Measurements from ENCODE around the gene NYAP2. TPM values are rescaled to one million over a fixed set of nuclear protein-coding genes. Genes with fewer than 3 reads are reported as not detected.

NYAP2 gene
- total and polyA plus RNA-seq, 10 of the 15 experiments (the other 5 are each of a cell fraction or from before 2014, with no cell fraction given), result 0.03 TPM; not detected in 9

DNA sequence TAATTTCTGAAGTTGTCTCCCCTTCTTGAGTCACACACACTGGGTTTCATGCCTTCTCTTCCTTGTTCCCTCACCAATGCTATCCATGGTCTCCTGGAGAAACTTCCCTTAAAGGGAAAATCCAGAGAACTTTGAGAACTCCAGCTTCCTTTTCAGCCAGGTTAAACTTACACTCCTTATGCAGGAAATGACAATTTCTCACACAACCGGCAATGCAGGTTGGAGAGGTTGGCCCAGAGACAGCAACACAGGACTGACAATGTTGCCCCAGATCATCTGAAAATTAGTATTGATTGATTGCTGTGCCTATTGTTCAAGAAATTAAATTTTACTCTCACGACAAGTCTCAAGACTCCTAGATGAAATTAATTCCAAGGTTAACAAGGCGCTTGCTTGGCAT is 292.2 kb downstream of the NYAP2 start (continued):
- TF ChIP-seq TARDBP (IDR thresholded peaks at IDR 0.05; ENCODE audit: borderline replicate concordance) (no peak), EGR1 (IDR thresholded peaks at IDR 0.05; ENCODE audit: borderline replicate concordance in 1 of 2, low read depth in 2 of 2, low read length in 2 of 2) (no peak), BMI1 (IDR thresholded peaks at IDR 0.05; ENCODE audit: borderline replicate concordance) (no peak), TAF1 (IDR thresholded peaks at IDR 0.05; ENCODE audit: borderline replicate concordance, low read depth, low read length) (no peak), TCF3 (IDR thresholded peaks at IDR 0.05; ENCODE audit: borderline replicate concordance, insufficient read depth, low read depth, low read length) (no peak)
- TF ChIP-seq, protein P1, sequence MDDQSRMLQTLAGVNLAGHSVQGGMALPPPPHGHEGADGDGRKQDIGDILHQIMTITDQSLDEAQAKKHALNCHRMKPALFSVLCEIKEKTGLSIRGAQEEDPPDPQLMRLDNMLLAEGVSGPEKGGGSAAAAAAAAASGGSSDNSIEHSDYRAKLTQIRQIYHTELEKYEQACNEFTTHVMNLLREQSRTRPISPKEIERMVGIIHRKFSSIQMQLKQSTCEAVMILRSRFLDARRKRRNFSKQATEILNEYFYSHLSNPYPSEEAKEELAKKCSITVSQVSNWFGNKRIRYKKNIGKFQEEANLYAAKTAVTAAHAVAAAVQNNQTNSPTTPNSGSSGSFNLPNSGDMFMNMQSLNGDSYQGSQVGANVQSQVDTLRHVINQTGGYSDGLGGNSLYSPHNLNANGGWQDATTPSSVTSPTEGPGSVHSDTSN (IDR thresholded peaks at IDR 0.05; ENCODE audit: insufficient replicate concordance, low read depth, low read length), result no peak

DNA sequence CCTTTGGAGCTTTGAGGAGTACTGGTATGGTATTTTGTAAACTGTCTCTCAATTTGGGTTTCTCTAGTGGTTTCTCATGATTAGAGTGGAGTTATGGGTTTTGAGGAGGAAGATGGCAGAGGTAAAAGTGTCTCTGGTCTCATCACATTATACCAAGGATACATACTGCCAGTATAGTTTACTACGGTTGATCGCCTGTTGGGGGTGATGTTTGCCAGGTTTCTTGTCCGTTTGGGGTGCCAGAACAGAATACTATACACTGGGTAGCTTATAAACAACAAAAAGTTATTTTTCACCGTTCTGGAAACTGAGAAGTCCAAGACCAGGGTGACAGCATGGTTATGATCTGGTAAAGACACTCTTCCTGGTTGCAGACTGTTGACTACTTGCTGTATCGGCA is 293.7 kb downstream of the NYAP2 start:
- no peak for TF ChIP-seq RFX5 (IDR thresholded peaks at IDR 0.05; ENCODE audit: low read depth, low read length)
- no peak for TF ChIP-seq TARDBP (IDR thresholded peaks at IDR 0.05; ENCODE audit: borderline replicate concordance)
- TF ChIP-seq SMC3 (IDR thresholded peaks at IDR 0.05; ENCODE audit: borderline replicate concordance, low read length), result no peak
- no peak for TF ChIP-seq KLF5 (IDR thresholded peaks at IDR 0.05; ENCODE audit: partially characterized antibody)
- no peak for TF ChIP-seq ZNF207 (IDR thresholded peaks at IDR 0.05; ENCODE audit: borderline replicate concordance)
- TF ChIP-seq JUND (IDR thresholded peaks at IDR 0.05; ENCODE audit: low read depth, low read length), result no peak
- TF ChIP-seq, protein P2, sequence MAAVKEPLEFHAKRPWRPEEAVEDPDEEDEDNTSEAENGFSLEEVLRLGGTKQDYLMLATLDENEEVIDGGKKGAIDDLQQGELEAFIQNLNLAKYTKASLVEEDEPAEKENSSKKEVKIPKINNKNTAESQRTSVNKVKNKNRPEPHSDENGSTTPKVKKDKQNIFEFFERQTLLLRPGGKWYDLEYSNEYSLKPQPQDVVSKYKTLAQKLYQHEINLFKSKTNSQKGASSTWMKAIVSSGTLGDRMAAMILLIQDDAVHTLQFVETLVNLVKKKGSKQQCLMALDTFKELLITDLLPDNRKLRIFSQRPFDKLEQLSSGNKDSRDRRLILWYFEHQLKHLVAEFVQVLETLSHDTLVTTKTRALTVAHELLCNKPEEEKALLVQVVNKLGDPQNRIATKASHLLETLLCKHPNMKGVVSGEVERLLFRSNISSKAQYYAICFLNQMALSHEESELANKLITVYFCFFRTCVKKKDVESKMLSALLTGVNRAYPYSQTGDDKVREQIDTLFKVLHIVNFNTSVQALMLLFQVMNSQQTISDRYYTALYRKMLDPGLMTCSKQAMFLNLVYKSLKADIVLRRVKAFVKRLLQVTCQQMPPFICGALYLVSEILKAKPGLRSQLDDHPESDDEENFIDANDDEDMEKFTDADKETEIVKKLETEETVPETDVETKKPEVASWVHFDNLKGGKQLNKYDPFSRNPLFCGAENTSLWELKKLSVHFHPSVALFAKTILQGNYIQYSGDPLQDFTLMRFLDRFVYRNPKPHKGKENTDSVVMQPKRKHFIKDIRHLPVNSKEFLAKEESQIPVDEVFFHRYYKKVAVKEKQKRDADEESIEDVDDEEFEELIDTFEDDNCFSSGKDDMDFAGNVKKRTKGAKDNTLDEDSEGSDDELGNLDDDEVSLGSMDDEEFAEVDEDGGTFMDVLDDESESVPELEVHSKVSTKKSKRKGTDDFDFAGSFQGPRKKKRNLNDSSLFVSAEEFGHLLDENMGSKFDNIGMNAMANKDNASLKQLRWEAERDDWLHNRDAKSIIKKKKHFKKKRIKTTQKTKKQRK (IDR thresholded peaks at IDR 0.05; ENCODE audit: low read depth, low read length), result no peak
- TF ChIP-seq CREM (IDR thresholded peaks at IDR 0.05; ENCODE audit: low read depth), result no peak
- TF ChIP-seq, protein P3, sequence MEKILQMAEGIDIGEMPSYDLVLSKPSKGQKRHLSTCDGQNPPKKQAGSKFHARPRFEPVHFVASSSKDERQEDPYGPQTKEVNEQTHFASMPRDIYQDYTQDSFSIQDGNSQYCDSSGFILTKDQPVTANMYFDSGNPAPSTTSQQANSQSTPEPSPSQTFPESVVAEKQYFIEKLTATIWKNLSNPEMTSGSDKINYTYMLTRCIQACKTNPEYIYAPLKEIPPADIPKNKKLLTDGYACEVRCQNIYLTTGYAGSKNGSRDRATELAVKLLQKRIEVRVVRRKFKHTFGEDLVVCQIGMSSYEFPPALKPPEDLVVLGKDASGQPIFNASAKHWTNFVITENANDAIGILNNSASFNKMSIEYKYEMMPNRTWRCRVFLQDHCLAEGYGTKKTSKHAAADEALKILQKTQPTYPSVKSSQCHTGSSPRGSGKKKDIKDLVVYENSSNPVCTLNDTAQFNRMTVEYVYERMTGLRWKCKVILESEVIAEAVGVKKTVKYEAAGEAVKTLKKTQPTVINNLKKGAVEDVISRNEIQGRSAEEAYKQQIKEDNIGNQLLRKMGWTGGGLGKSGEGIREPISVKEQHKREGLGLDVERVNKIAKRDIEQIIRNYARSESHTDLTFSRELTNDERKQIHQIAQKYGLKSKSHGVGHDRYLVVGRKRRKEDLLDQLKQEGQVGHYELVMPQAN (conservative IDR thresholded peaks at IDR 0.05), result no peak
- TF ChIP-seq BRCA1 (IDR thresholded peaks at IDR 0.05; ENCODE audit: low read depth, low read length), result no peak
- TF ChIP-seq, protein P4, sequence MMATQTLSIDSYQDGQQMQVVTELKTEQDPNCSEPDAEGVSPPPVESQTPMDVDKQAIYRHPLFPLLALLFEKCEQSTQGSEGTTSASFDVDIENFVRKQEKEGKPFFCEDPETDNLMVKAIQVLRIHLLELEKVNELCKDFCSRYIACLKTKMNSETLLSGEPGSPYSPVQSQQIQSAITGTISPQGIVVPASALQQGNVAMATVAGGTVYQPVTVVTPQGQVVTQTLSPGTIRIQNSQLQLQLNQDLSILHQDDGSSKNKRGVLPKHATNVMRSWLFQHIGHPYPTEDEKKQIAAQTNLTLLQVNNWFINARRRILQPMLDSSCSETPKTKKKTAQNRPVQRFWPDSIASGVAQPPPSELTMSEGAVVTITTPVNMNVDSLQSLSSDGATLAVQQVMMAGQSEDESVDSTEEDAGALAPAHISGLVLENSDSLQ (IDR thresholded peaks at IDR 0.05), result no peak
- ATAC-seq, result no peak
- SMC1A ChIA-PET (ENCODE audit: uncharacterized antibody, unreplicated experiment), result interaction anchor here (0.7 kb wide), 2 partner anchors 33 to 264 kb away, joined by 3 read pairs; no protein-coding TSS in a partner anchor
- no peak overlapping the region for H3K27ac ChIP-seq (ENCODE audit: control insufficient read depth, insufficient read depth)
- CTCF ChIA-PET, result interaction anchor here (0.5 kb wide), 1 partner anchor 103 kb away, joined by 3 read pairs; no protein-coding TSS in a partner anchor
- H3K4me2 ChIP-seq (ENCODE audit: control insufficient read depth, insufficient read depth), result no peak overlapping the region
- H3K4me1 ChIP-seq (ENCODE audit: control insufficient read depth, insufficient read depth, low read length), result no peaks in the 10 kb centered on the region
- BruUV-seq (replicated peaks), result no TSS peak
- intact Hi-C loops (cut with micrococcal nuclease; ENCODE audit: unreplicated experiment), result no loop called here
- DNase-seq (ENCODE audit: low read depth, low spot score), result no peak
- RAD21 ChIA-PET (ENCODE audit: unreplicated experiment), result no interaction called here
- FAIRE-seq, result no peak
- H2AFZ ChIP-seq (ENCODE audit: control insufficient read depth, low read depth, low read length), result no peak overlapping the region
- no peaks in the 10 kb centered on the region for H3K36me3 ChIP-seq (ENCODE audit: control insufficient read depth in 2 of 2, insufficient read depth in 2 of 2, low read length in 1 of 2)
- H3K27me3 ChIP-seq (replicated peaks in 1 of 2; ENCODE audit: control insufficient read depth in 2 of 2, insufficient read depth in 2 of 2, low read length in 1 of 2), result no peaks in the 10 kb centered on the region
- H3K9me3 ChIP-seq (replicated peaks; ENCODE audit: control insufficient read depth, insufficient read depth, low read length), result no peaks in the 10 kb centered on the region
- H3K9ac ChIP-seq (ENCODE audit: control insufficient read depth, insufficient read depth, low read length), result no peak overlapping the region
- no peaks in the 10 kb centered on the region for H3K79me2 ChIP-seq (ENCODE audit: control insufficient read depth, insufficient read depth, low read length)
- WGBS (ENCODE audit: insufficient coverage, insufficient replicate concordance, low lambda C conversion rate, missing lambda C conversion rate), result 26% methylated on average over 5 of the region's 5 CpGs
- in situ Hi-C loops (cut with MboI), result no loop called here
- H3K4me3 ChIP-seq, result no peak overlapping the region
- POLR2A ChIA-PET, result no interaction called here
- no peaks in the 10 kb centered on the region for H4K20me1 ChIP-seq (ENCODE audit: control insufficient read depth, insufficient read depth)

Measured in GM12878 (cell line).